IMR-90 (cell line): ENCODE results near the gene SF3A2. TPM values are rescaled to one million over a fixed set of nuclear protein-coding genes. Genes with fewer than 3 reads are reported as not detected.

Source experiments
- ATAC-seq: fragments of 200-7000 bp; cut with Tn5 transposase; 2 replicates; pipeline ENCODE4 v1.9.1; 2020; ENCODE audit warnings: low read depth, mild to moderate bottlenecking, moderate library complexity
- BruUV-seq: library from RNA; stranded (reverse); fragments of 400-500 nt; replicated peaks from 2 replicates; lab custom pipeline; 2021; lab: Mats Ljungman, UMichigan
- CTCF ChIA-PET: fragments of 300-600 bp; formaldehyde crosslinking; extraction: SDS; loops from one replicate; lab custom pipeline; 2021; ENCODE audit warnings: antibody characterized with exemption; lab: Yijun Ruan, JAX
- POLR2A ChIA-PET: fragments of 300-600 bp; sonication (Branson Sonifier 250); formaldehyde crosslinking; loops from one replicate; lab custom pipeline; 2022; ENCODE audit warnings: antibody characterized with exemption; ENCODE audit not compliant: unreplicated experiment; lab: Charles Lee
- DNase-seq: peaks from one replicate; pipeline ENCODE4 v3.0.0; 2013
- H2AFZ ChIP-seq: replicated peaks from 2 replicates; pipeline ENCODE3; 2013; ENCODE audit warnings: low read length, mild to moderate bottlenecking; ENCODE audit not compliant: poor library complexity
- H2AK5ac ChIP-seq: 2 replicates; pipeline ENCODE4 v1.6.1; 2013; ENCODE audit warnings: low read depth, low read length, inconsistent platforms
- H2AK9ac ChIP-seq: replicated peaks from 2 replicates; pipeline ENCODE3; 2013; ENCODE audit warnings: mild to moderate bottlenecking, low read depth, low read length, moderate library complexity; ENCODE audit not compliant: poor library complexity
- H2BK120ac ChIP-seq: 2 replicates; pipeline ENCODE4 v1.6.1; 2013; ENCODE audit warnings: low read depth, low read length, inconsistent platforms
- H2BK15ac ChIP-seq: 3 replicates; pipeline ENCODE4 v1.6.1; 2013; ENCODE audit warnings: low read depth, low read length, inconsistent platforms
- H2BK20ac ChIP-seq: 2 replicates; pipeline ENCODE4 v1.6.1; 2013; ENCODE audit warnings: low read depth, mild to moderate bottlenecking, inconsistent platforms, low read length, moderate library complexity
- H2BK5ac ChIP-seq: 2 replicates; pipeline ENCODE4 v1.6.1; 2013; ENCODE audit warnings: mild to moderate bottlenecking, low read depth, low read length, inconsistent platforms; ENCODE audit not compliant: poor library complexity, severe bottlenecking
- H3K14ac ChIP-seq: replicated peaks from 2 replicates; pipeline ENCODE4 v1.6.1; 2013; ENCODE audit warnings: low read depth, low read length, inconsistent platforms
- H3K18ac ChIP-seq: 2 replicates; pipeline ENCODE4 v1.6.1; 2013; ENCODE audit warnings: low read depth, low read length, control low read depth
- H3K23ac ChIP-seq: 2 replicates; pipeline ENCODE4 v1.6.1; 2013; ENCODE audit warnings: low read depth, low read length, inconsistent platforms
- H3K27ac ChIP-seq: 2 replicates; pipeline ENCODE4 v1.5.1; 2013; ENCODE audit warnings: mild to moderate bottlenecking, control low read depth, low read length; ENCODE audit not compliant: insufficient read depth
- H3K27me3 ChIP-seq: 2 replicates; pipeline ENCODE4 v1.6.1; 2013; ENCODE audit warnings: low read length; ENCODE audit not compliant: control insufficient read depth, insufficient read depth
- H3K36me3 ChIP-seq: 2 replicates; pipeline ENCODE4 v1.6.1; 2013; ENCODE audit warnings: low read length, mixed read lengths; ENCODE audit not compliant: control insufficient read depth, insufficient read depth
- H3K4ac ChIP-seq: 2 replicates; pipeline ENCODE4 v1.6.1; 2013; ENCODE audit warnings: low read depth, low read length, inconsistent platforms
- H3K4me1 ChIP-seq: 2 replicates; pipeline ENCODE4 v1.6.1; 2013; ENCODE audit warnings: low read length, mixed read lengths; ENCODE audit not compliant: control insufficient read depth, insufficient read depth
- H3K4me2 ChIP-seq: 2 replicates; pipeline ENCODE4 v1.6.1; 2013; ENCODE audit warnings: low read depth, mild to moderate bottlenecking, control low read depth, low read length, moderate library complexity
- H3K4me3 ChIP-seq: 2 replicates; pipeline ENCODE4 v1.5.1; 2013; ENCODE audit warnings: low read depth, mild to moderate bottlenecking, control low read depth, low read length, moderate library complexity; ENCODE audit not compliant: insufficient read depth
- H3K56ac ChIP-seq: 2 replicates; pipeline ENCODE4 v1.6.1; 2013; ENCODE audit warnings: low read length, inconsistent platforms; ENCODE audit not compliant: insufficient read depth; ENCODE audit errors: extremely low read depth
- H3K79me1 ChIP-seq, 2 experiments: 2 replicates each; pipeline ENCODE4 v1.6.1; 2013; ENCODE audit warnings: low read length in 2 of 2, inconsistent platforms in 1 of 2, low read depth in 1 of 2
- H3K9ac ChIP-seq: 2 replicates; pipeline ENCODE4 v1.6.1; 2013; ENCODE audit warnings: low read depth, low read length, control low read depth
- H3K9me1 ChIP-seq: 2 replicates; pipeline ENCODE4 v1.6.1; 2013; ENCODE audit warnings: low read length, inconsistent platforms; ENCODE audit not compliant: insufficient read depth
- H3K9me3 ChIP-seq: 2 replicates; pipeline ENCODE4 v1.6.1; 2013; ENCODE audit warnings: low read length; ENCODE audit not compliant: control insufficient read depth, insufficient read depth
- H4K20me1 ChIP-seq: 2 replicates; pipeline ENCODE4 v1.6.1; 2013; ENCODE audit warnings: low read length, inconsistent platforms; ENCODE audit not compliant: insufficient read depth
- H4K5ac ChIP-seq: 2 replicates; pipeline ENCODE4 v1.6.1; 2013; ENCODE audit warnings: mild to moderate bottlenecking, low read depth, low read length, control low read depth
- H4K8ac ChIP-seq, 2 experiments: 2 replicates each; pipeline ENCODE4 v1.6.1; 2013; ENCODE audit warnings: low read depth in 2 of 2, low read length in 2 of 2, control low read depth in 1 of 2, inconsistent platforms in 1 of 2
- H4K91ac ChIP-seq: 2 replicates; pipeline ENCODE4 v1.6.1; 2013; ENCODE audit warnings: low read depth, low read length, inconsistent platforms; ENCODE audit not compliant: insufficient read depth
- CHD1 ChIP-seq: IDR thresholded peaks from 2 replicates; pipeline ENCODE4 v1.6.1; 2012; ENCODE audit warnings: low read depth, low read length, improper control_type of control experiment
- WGBS, 2 experiments: methylation state at CpG; one replicate each; pipeline versions ENCODE4 v1.1.5 to v1.1.7; 2013; ENCODE audit warnings: missing lambda C conversion rate in 2 of 2; ENCODE audit not compliant: insufficient read length in 1 of 2; ENCODE audit errors: extremely low coverage in 2 of 2; 5-methylcytosine and 5-hydroxymethylcytosine counted together
- dilution Hi-C: fragments of 300-500 bp; cut with HindIII; formaldehyde crosslinking; loops from one replicate; pipeline ENCODE4 v1.14.3; 2018; ENCODE audit warnings: low sequenced_read_pairs; ENCODE audit not compliant: unreplicated experiment
- in situ Hi-C: fragments of 300-500 bp; cut with MboI; formaldehyde crosslinking; loops from 3 replicates; pipeline ENCODE4 v1.14.3; 2019; ENCODE audit warnings: low sequenced_read_pairs, inconsistent platforms, mixed read lengths
- intact Hi-C: fragments of 100-400 bp; cut with micrococcal nuclease; formaldehyde crosslinking; loops from 2 replicates; pipeline ENCODE4 v1.10.0; 2022
- polyA plus RNA-seq, 3 experiments: library from polyadenylated mRNA; depleted of rRNA; stranded (reverse); fragments of >200 nt; gene quantifications; 2 replicates each; pipeline ENCODE4 v1.2.3, GENCODE V29; 2012; ENCODE audit warnings: low replicate concordance in 1 of 3
- total RNA-seq: library from RNA; depleted of rRNA; stranded (reverse); fragments of >200 nt; gene quantifications from 2 replicates; pipeline ENCODE4 v1.2.3, GENCODE V29; 2012

Gene SF3A2
- total and polyA plus RNA-seq, 2 of the 4 experiments (the other 2 are of a cell fraction), result 4.8 to 34.5 TPM

GRCh38 chr19:2195361-2195760 lies 41.3 kb upstream of the SF3A2 start:
- Histone ChIP-seq H4K91ac (no peak overlapping the region), H2BK120ac (no peak overlapping the region), H4K20me1 (peaks cover 36% of the 10 kb centered on the region), H2AK9ac (no peak overlapping the region), H3K27me3 (no peaks in the 10 kb centered on the region), H4K8ac (no peak overlapping the region), H3K4ac (no peak overlapping the region), H3K9ac (no peak overlapping the region), H3K18ac (no peak overlapping the region), H2BK5ac (no peak overlapping the region), H3K4me2 (no peak overlapping the region), H3K4me3 (no peak overlapping the region), H4K5ac (no peak overlapping the region), H3K14ac (no peak overlapping the region), H3K9me3 (no peaks in the 10 kb centered on the region), H3K9me1 (no peaks in the 10 kb centered on the region; the same call in 1 of the 2 replicates), H2BK15ac (no peak overlapping the region), H2AK5ac (no peak overlapping the region), H3K56ac (no peak overlapping the region), H3K4me1 (no peaks in the 10 kb centered on the region), H3K79me1 (peaks cover 17 to 86% of the 10 kb centered on the region in 2 experiments), H2AFZ (no peak overlapping the region), H3K27ac (no peak overlapping the region), H3K36me3 (peaks cover 61% of the 10 kb centered on the region), H2BK20ac (no peak overlapping the region), H3K23ac (no peak overlapping the region)
- dilution Hi-C loops, result no loop called here
- 100% methylated on average over 4 of the region's 13 CpGs; no CpG with 5 or more reads in 1 of the 2 experiments for WGBS, 2 experiments
- POLR2A ChIA-PET, result no interaction called here
- intact Hi-C loops, result no loop called here
- ATAC-seq (no peak), DNase-seq (no peak)
- in situ Hi-C loops, result no loop called here
- no peak for TF ChIP-seq CHD1
- no TSS peak for BruUV-seq
- CTCF ChIA-PET, result no interaction called here
